Skin of body (tissue), 2 donors: ENCODE measurements around the gene FGFR3. TPM values are rescaled to one million over a fixed set of nuclear protein-coding genes. Genes with fewer than 3 reads are reported as not detected.

Experiments used
- DNase-seq: peaks from one replicate; lab custom pipeline; 2025; lab: John Stamatoyannopoulos, UW
- total RNA-seq: library from RNA; depleted of rRNA; stranded (reverse); fragments of >200 nt; gene quantifications from one replicate; pipeline ENCODE4 v1.2.3, GENCODE V29; 2014

The FGFR3 gene
- total RNA-seq = 30.4 TPM

DNA sequence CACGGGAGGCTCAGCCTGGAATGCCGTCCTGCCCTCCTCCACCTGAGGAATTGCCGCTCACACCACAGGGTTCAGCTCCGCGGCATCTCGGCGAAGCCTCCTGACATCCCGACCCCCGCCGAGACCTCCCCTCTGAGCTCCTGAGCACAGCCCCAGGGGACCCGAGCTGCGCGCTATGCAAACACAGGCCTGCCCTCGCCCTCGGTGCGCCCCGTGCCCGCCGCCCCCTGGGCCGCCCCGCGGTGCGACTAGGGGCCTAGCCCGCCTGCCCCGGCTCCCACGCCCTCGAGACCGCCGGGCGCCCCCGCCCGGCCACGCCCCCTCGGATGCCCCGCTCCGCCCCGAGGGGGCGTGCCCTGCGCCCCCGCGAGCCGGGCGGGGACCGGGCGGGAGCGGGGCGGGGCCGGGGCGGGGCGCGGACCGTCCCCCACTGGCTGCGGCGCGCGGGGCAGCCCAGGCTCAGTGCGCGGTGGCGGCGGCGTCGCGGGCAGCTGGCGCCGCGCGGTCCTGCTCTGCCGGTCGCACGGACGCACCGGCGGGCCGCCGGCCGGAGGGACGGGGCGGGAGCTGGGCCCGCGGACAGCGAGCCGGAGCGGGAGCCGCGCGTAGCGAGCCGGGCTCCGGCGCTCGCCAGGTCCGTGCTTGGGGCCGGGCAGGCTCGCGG lies at the start of gene FGFR3:
FGFR3 (plus strand) TSS at position 462 of the 664 bp plus-strand sequence. CDS start 642 bp downstream, outside the sequence.
- no peak for DNase-seq

DNA sequence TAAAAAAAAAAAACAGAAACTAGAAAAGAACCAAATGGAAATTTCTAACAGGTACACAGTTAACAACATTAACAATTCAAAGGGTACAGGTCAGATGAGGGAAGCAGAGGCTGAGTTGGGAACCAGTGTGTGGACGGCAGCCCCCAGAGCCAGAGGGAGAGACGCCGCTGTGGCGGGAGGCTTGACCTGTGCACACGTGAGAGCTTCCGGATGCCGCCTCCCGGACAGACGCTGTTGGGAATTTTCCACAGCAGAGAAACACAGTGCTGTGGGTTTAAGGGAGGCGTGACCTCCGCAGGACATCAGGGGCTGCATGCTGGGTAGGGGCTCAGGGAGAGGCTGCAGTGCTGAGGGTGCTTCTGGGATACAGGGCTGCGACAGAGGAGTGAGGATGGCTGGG lies 49.5 kb upstream of the FGFR3 start:
- DNase-seq = no peak

DNA sequence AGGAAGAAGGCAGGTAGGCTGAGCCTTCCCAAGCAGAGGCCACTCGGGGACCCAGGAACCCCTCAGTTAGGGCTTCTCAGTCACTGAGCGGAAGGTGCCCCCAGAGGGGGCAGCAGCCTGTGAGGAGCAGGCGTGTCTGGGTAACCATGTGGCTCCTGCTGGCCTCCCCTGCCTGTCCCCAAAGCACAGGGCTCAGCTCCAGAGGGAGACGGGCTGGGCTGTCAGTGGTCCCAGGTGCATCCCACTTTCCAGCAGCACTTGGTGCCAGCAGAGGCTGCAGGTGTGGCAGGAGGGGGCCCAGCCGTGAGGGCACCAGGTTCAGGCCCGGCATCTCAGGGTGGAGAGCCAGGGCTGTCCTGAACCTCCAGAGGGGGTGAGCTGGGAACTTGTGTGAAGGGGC lies 49.1 kb upstream of the FGFR3 start:
- no peak for DNase-seq

DNA sequence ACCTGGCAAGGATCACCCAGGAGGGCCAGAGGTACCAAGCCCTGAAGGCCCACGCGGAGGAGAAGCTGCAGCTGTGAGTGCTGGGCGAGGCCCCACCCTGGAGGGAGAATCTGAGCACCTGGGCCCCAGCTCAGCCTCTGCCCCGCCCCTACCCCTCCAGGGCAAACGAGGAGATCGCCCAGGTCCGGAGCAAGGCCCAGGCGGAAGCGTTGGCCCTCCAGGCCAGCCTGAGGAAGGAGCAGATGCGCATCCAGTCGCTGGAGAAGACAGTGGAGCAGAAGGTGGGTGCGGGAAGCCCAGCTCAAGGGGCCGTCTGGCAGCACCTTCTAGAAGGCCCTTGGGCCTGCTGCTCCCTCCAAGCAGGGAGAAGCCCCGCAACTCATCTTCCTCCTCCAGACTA lies 48.5 kb upstream of the FGFR3 start:
- no peak for DNase-seq

DNA sequence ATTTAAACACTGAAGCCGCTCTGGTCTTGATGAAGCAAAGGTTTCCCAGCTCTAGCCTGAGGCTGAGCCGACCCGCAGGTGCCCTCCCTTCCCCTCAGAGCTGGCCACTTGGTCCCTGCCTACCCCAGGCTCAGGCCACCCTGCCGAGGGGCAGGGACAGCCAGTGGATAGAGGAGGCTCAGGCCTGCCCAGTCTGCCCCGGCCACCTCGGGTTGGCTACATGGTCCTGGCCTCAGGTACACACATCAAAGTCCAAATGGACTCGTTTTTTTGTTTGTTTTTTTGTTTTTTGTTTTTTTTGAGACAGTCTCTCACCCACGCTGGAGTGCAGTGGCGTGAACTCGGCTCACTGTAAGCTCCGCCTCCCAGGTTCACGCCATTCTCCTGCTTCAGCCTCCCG lies 47.9 kb upstream of the FGFR3 start:
- DNase-seq = no peak

DNA sequence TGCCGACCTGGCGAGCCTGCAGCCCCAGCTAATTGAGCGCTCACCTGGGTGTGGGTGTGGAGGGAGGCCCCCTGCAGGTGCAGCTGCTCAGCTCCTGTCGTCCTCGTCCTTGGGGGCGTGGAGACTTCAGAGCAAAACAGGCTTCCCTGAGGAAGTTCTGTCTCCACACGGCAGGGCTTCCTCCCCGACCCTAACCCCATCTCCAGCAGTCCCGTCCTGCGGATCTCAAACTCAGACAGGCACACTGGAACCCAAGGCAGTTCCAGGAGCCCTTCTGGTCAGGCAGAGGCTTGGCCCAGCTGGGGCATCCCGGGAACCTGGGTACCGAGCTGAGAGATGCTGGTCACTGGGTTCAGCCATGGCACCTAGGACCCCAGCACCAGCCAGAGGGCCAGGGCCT lies 47.4 kb upstream of the FGFR3 start:
- no peak for DNase-seq

DNA sequence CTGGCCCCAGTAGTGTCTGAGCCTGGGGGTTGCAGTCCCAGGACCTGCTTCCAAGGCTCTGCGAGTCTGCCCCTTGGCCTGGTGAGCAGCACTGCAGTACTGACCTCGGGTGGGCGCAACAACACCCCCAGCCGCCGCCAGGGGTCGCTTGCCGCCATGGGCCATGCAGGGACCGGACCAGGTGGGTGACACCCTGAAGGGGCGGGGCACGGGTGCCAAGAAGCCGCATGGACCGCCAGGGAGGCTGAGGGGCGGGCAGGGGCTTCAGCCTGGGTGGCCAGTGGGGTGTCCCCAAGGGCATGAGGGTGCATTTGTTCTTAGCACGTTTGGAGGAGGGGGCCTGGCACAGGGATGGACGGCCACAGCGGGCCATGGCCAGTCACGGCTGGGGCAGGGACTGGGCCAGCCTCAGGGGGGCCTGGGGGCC lies 46.8 kb upstream of the FGFR3 start:
- no peak for DNase-seq

DNA sequence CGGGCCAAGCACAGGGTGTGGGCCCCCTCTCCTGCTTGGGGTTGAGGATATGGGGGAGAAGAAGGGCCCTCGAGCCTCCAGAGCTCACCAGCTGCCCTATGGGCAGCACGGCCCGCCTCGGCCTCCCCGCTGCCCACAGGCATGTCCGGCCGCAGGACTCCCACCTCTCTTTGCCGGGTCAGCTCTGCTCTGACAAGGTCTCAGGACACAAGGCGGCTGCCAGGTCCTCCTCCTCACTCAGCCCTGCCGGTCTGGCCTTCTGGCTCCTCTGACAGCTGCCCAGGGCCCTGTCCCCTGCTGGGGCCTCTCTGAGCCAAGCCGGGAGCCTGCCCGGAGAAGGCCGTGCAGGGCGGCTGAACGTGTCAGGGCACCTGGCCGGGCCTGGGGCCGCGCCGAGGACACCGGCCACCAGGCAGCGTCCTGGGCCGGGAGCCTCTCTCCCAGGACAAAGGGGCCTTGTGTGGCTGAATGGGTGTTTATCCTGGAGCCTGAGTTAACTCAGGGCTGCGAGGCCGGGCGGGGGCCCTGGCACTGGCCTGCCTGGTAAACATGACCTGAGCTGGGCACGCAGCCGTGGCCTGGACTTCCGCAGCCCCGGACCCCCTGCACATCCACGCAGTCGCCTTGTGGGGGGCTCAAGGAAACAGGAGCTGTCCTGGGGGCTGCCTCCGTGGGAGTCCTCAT lies 46.0 kb upstream of the FGFR3 start:
- no peak for DNase-seq

DNA sequence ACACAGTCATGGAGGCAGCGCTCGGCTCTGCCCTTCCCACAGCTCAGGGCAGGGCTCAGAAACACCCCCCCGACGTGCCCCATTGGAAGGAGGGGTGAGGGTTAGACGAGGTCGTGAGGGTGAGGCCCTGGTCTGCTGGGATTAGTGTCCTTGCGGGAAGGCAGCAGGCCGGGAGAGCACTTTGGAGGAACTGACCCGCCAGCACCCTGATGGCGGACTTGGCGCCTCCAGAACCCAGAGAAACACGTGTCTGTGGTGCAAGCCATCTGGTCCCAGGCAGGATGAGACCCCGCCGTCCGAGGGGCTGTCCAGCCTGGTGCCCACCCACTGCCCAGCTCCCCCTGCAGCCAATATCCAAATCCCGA lies 45.5 kb upstream of the FGFR3 start:
- DNase-seq = no peak

DNA sequence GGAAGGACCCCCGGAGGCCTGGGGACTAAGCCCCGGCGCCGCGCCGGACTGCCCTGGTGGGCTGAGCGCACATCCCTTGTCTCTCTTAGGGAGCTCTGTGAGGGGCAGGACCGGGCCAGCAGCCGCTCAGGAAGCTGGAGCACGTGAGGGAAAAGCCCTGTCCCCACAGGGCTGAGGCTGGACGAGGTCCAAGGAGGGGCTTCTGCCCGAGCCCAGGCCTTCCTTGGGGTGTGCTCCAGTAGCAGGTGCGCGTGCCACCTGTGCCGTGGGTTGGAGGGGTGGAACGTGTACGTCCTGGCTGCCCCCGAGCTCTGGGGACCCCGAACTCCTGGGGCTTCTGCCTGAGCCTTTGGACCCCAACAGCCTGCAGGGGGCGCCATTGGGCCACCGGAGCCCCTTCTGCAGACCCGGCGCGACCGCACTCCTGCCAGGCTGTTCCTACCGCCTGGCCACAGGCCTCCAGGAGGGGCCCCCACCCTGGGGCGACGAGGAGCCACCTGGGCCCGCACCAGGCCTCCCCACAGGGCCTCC lies 44.6 kb upstream of the FGFR3 start:
- no peak for DNase-seq

DNA sequence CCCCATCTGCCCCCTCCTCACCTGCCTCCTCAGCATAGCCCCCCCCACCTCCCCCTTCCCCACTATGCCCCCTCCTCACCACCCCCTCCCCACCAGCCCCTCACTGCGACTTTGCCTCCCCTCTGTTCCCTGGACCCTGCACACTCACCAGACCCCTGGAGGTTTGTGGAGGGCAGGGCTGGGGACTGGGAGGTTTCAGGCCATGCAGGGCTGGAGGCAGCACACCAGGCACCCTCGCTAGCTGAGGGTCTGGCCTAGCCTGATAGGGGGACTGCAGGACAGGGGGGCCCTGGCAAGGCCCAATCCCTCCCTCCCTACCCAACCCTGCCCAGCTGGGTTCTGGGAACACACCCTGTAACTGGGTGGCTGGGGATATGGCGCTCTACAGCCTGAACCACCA lies 43.7 kb upstream of the FGFR3 start:
- no peak for DNase-seq

DNA sequence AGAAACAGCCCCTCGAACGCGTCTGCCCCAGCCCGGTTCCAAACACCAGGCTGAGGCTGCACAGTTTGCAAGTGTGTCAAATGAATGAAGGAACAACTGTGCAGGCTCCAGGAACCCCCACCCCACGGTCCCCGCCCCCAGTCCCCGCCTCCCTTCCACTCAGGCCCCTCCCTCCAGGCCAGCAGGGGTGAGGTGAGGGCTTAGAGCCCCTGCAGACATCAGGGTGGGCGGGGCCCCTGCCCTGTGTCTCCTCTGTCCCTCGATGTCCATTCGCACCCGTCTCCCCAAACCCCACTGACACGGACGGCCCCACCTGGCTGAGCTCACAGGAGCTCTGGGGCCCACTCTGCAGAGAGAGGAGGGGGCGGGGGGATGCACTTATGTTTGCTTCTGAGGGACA lies 43.3 kb upstream of the FGFR3 start:
- DNase-seq = no peak

DNA sequence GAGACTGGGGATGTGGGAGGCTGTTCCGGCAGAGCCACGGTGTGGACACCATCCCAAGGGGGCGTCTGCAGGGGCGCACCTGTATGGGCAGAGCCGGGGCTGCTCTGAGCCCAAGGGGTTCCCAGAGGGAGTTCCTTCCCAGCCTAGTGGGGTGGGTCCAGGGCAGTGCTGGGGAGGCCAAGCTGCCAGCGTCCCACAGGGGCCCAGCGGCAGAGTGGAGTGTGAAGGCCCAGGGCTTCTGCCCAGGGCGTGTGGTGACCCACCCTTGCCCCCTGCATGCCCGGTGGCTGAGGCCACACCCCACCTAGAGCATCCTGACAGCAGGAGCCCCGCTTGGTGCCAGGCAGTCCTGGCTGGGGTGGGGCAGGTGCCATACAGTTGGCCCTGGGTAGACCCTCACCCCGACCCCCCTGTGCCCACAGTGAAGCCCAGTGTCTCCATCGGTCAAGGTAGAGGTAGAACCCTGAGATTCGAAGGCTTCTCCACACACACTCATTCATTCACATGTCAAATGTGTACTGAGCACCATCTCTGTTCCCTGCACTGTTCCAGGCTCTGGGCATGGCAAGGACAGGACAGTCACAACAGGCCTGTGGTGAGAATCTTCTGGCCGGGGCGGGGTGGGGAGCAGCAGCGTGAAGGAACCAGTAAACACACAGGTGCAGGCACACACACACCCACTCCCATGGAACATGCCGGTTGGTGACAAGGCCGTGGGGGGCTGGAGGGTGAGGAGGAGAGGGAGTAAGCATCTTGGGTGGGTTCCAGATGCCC lies 42.5 kb upstream of the FGFR3 start:
- no peak for DNase-seq

DNA sequence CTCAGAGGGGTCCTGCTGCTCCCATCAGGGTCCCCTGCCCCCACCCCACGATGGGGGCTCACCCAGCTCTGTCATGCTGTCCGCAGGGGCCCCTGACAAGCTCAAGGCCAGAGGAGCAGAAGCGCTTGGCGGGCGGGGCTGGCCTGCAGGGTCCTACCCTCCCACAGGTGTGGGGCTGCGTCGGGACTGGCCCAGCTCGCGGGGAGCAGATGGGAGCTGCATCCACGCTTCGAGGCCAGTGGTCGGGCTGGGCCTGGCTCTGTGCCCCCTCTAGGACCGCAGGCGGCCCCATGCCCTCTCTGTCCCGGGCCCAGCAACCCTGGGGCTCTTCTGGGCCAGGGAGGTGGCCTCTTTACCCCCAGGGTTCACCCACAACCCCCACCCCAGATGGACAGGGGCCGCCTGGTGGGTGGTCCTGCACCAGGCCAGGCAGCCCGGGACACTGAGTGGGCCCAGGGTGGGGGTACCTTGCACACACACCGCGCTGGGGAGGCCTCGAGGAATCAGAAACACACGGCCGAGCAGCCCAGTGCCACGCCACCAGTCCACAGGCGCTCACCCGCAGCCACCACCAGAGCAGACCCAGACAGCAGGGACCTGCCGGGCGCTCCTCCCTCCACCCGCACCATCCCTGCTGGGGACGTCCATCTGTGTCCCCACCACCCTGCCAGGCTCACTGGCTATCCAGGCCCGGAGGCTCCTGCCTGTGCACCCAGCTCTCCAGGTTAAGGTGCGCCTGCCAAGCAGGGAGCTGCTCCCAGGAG lies 41.8 kb upstream of the FGFR3 start:
- DNase-seq = no peak

DNA sequence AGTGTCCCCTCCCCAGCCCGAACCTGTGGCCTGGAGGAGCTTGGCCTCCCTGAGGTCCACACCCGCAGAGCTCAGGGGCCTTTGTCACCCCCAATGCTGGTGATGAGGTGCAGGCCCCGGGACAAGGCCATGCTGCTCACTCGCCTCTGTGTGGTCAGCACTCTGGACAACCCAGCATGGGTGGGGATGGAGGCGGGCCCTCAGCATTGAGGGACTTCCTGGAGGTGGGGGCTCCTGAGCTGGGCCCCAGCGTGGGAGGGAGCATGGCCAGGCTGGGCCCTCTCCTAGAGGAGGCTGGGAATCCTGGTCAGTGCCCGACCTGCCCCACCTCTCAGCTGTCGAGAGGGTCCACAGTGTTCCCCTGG lies 41.2 kb upstream of the FGFR3 start:
- DNase-seq = no peak

DNA sequence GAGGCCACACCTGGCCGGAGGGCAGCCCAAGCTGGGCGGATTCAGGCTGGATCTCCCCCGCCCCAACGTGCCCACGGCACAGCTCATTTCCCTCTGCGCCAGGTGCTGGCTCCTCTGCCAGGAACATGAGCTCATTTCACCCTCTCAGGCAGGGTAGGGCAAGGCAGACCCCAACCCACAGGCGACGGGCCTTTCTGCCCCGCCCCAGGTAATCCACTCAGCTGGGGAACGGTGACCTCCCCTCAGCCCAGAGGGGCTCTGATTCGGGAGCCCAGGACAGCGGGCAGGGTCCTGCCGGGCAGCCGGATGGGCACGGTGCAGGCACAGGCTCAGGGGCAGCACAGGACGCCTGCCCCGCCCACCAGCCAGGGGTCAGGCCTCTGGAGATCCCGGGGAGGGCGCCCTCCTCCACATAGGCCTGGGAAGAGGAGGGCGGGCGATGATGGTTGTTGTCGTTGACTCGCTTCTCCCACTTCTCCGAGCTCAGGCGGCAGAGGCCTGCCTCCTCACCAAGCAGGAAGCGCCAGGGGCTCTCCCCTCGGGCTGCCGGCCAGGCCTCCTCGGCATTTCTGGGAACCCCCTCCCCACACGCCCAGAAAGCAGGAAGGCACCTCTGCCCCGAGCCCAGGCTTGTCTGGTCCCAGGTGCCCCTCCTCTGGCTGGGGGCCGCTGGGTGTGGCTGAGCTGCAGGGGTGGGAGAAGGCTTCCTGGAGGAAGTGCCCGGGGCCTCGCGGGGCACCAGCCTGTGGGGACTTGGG lies 40.6 kb upstream of the FGFR3 start:
- DNase-seq = no peak

DNA sequence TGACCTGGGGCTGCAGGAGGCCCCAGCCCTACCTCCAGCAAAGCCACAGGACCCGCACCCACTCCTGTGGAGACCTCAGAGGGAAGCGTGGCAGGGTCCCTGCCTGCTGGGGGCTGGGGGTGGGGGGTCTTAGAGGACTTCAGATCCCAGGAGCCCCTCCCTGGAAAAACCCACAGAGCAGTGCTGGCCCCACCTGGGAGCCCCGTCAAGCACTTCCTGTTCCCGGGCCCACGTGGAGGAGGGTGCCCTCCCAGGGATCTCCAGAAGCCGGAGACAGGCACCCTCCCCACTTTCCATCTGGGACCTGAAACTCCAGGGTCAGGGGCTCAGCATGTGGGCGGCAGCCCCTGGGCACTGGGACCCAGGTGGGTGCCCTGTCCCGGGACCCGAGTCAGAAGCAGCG lies 39.8 kb upstream of the FGFR3 start:
- no peak for DNase-seq

DNA sequence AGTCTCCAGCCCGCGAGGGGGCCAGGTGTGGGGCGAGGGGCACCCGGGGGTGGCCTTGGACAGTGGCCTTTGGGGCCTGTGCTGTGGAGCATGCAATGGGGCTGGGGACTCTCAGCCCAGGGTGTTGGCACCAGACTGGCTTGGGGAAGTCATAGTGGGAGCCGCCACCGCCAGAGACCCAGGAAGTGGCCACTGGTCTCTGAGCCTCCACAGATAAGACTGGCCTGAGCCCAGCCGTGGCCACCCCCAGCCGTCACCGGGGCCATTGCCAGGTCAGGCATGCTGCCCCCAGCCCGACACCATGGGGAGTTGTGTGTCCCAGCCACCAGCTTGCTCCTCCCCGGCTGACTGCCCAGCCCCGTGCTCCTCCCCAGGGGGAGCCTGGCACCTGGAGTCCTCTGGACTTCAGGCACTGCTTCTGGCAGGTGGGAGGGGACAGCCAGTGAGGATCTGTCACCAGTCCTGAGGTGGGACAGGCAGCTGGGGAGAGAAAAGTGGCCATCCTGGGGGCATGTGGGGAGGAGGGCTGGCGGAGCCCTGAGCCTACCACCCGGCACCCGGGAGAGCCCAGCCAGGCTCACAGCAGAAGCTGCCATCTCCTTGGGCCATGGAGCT lies 39.3 kb upstream of the FGFR3 start:
- no peak for DNase-seq

DNA sequence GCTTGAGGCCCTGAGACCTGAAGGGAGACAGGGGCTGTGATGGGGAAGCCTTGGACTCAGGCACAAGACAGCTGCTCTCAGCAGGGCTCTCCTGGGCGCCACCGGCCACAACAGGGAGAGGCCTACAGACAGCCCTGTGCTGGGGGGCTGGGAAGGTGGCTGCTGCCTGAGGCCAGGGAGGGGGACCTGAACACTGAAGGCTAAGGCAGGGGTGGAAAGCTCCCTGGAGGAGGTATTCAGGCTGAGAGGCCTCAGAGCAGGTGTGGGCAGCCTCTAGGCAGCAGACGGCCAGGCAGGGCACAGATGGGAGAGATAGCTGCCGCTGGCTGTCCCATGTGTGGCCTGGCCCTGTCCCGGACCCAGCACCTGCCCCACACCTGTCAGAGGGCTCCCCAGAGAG lies 38.8 kb upstream of the FGFR3 start:
- no peak for DNase-seq

DNA sequence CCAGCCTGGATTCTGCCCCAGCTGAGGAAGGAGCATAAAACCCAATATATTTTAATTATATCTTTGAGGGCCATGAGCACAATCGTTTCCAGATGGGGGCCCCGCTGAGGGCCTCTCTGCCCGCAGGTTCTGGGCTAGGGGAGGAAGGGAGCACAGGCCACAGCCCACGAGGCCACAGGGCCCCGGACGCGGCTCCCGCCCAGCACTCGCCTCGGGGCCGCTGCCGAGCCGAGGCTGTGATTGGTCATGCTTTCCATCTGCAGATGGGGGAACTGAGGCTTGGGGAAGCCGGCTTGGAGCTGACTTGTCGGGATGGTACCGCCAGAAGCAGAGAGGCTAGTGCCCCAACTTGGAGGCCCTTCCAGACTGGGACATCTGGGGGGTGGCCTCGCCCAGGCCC lies 37.8 kb upstream of the FGFR3 start:
- no peak for DNase-seq

DNA sequence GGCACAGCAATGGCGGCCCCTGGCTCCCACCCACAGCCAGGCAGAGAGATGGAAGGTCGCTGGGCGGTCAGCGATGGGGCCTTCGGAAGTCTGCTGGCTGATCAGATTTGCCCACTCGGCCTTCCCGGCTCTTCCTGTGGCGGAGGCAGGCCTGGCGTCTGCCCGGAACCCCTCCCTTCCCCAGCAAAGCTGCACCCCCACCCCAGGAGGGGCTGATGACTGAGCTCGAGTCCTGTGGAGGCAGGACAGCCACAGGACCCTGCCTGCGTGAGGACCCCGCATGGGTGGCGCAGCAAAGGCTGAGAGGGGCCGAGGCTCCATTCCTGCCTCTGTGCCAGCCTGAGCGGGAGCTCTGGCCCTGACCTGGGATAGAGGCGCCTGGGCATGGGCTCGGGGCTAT lies 37.0 kb upstream of the FGFR3 start:
- DNase-seq = no peak
